ENCODE data around the gene OR6K6. TPM values are rescaled to one million over a fixed set of nuclear protein-coding genes. Genes with fewer than 3 reads are reported as not detected.

The OR6K6 gene
- total RNA-seq, 1 experiment from 2014 or later: not detected

GRCh38 chr1:158728510-158729225, 25.9 kb upstream of the OR6K6 start:
- ChIA-PET POLR2A (ENCODE audit: low non-redundant PET) (no interaction called here), CTCF (no interaction called here)
- Histone ChIP-seq H3K4me1 (ENCODE audit: insufficient read depth, low read length, poor library complexity, severe bottlenecking) (no peaks in the 10 kb centered on the region), H3K9me3 (ENCODE audit: low read depth, low read length, poor library complexity, severe bottlenecking) (no peaks in the 10 kb centered on the region), H3K4me3 (ENCODE audit: low read depth, low read length, poor library complexity, severe bottlenecking) (no peak overlapping the region), H3K27me3 (replicated peaks; ENCODE audit: insufficient read depth, low read depth, low read length, poor library complexity) (peaks cover 42% of the 10 kb centered on the region), H3K27ac (ENCODE audit: low read depth, low read length, poor library complexity, severe bottlenecking) (no peak overlapping the region), H3K36me3 (ENCODE audit: insufficient read depth, low read length, poor library complexity, severe bottlenecking) (no peaks in the 10 kb centered on the region)
- no peak for DNase-seq (ENCODE audit: low spot score)
- no TSS peak for BruUV-seq (replicated peaks)
- intact Hi-C loops (cut with micrococcal nuclease; ENCODE audit: unreplicated experiment): no loop called here
- TF ChIP-seq EZH2 (IDR thresholded peaks at IDR 0.05; ENCODE audit: borderline replicate concordance, low read depth, low read length, poor library complexity, severe bottlenecking): no peak
- TF ChIP-seq CTCF (conservative IDR thresholded peaks at IDR 0.05; ENCODE audit: low read depth, low read length): no peak

GRCh38 chr1:158730453-158730852, 24.1 kb upstream of the OR6K6 start:
- Histone ChIP-seq H3K27ac (ENCODE audit: low read depth, low read length, poor library complexity, severe bottlenecking) (no peak overlapping the region), H3K4me3 (ENCODE audit: low read depth, low read length, poor library complexity, severe bottlenecking) (no peak overlapping the region), H3K27me3 (replicated peaks; ENCODE audit: insufficient read depth, low read depth, low read length, poor library complexity) (peaks cover 41% of the 10 kb centered on the region), H3K4me1 (ENCODE audit: insufficient read depth, low read length, poor library complexity, severe bottlenecking) (no peaks in the 10 kb centered on the region), H3K36me3 (ENCODE audit: insufficient read depth, low read length, poor library complexity, severe bottlenecking) (no peaks in the 10 kb centered on the region), H3K9me3 (ENCODE audit: low read depth, low read length, poor library complexity, severe bottlenecking) (no peaks in the 10 kb centered on the region)
- POLR2A ChIA-PET (ENCODE audit: low non-redundant PET): no interaction called here
- TF ChIP-seq EZH2 (IDR thresholded peaks at IDR 0.05; ENCODE audit: borderline replicate concordance, low read depth, low read length, poor library complexity, severe bottlenecking) (no peak), CTCF (conservative IDR thresholded peaks at IDR 0.05; ENCODE audit: low read depth, low read length) (no peak)
- CTCF ChIA-PET: no interaction called here
- intact Hi-C loops (cut with micrococcal nuclease; ENCODE audit: unreplicated experiment): no loop called here
- DNase-seq (ENCODE audit: low spot score): no peak
- BruUV-seq (replicated peaks): no TSS peak

- POLR2A ChIA-PET (ENCODE audit: low non-redundant PET): no interaction called here
- TF ChIP-seq EZH2 (IDR thresholded peaks at IDR 0.05; ENCODE audit: borderline replicate concordance, low read depth, low read length, poor library complexity, severe bottlenecking): no peak
- Histone ChIP-seq H3K27ac (ENCODE audit: low read depth, low read length, poor library complexity, severe bottlenecking) (no peak overlapping the region), H3K27me3 (replicated peaks; ENCODE audit: insufficient read depth, low read depth, low read length, poor library complexity) (peaks cover 28% of the 10 kb centered on the region), H3K36me3 (ENCODE audit: insufficient read depth, low read length, poor library complexity, severe bottlenecking) (no peaks in the 10 kb centered on the region), H3K4me3 (ENCODE audit: low read depth, low read length, poor library complexity, severe bottlenecking) (no peak overlapping the region), H3K9me3 (ENCODE audit: low read depth, low read length, poor library complexity, severe bottlenecking) (no peaks in the 10 kb centered on the region), H3K4me1 (ENCODE audit: insufficient read depth, low read length, poor library complexity, severe bottlenecking) (no peaks in the 10 kb centered on the region)
- no peak for DNase-seq (ENCODE audit: low spot score)
- intact Hi-C loops (cut with micrococcal nuclease; ENCODE audit: unreplicated experiment): no loop called here
- no TSS peak for BruUV-seq (replicated peaks)
- CTCF ChIA-PET: no interaction called here
Observed at GRCh38 chr1:158731707-158732106, 22.8 kb upstream of the OR6K6 start.

- Histone ChIP-seq H3K27ac (ENCODE audit: low read depth, low read length, poor library complexity, severe bottlenecking) (no peak overlapping the region), H3K4me3 (ENCODE audit: low read depth, low read length, poor library complexity, severe bottlenecking) (no peak overlapping the region), H3K27me3 (replicated peaks; ENCODE audit: insufficient read depth, low read depth, low read length, poor library complexity) (peaks cover 23% of the 10 kb centered on the region), H3K4me1 (ENCODE audit: insufficient read depth, low read length, poor library complexity, severe bottlenecking) (no peaks in the 10 kb centered on the region), H3K36me3 (ENCODE audit: insufficient read depth, low read length, poor library complexity, severe bottlenecking) (no peaks in the 10 kb centered on the region), H3K9me3 (ENCODE audit: low read depth, low read length, poor library complexity, severe bottlenecking) (no peaks in the 10 kb centered on the region)
- CTCF ChIA-PET: no interaction called here
- DNase-seq (ENCODE audit: low spot score): no peak
- intact Hi-C loops (cut with micrococcal nuclease; ENCODE audit: unreplicated experiment): no loop called here
- no TSS peak for BruUV-seq (replicated peaks)
- POLR2A ChIA-PET (ENCODE audit: low non-redundant PET): no interaction called here
- TF ChIP-seq CTCF (conservative IDR thresholded peaks at IDR 0.05; ENCODE audit: low read depth, low read length): no peak
- no peak for TF ChIP-seq EZH2 (IDR thresholded peaks at IDR 0.05; ENCODE audit: borderline replicate concordance, low read depth, low read length, poor library complexity, severe bottlenecking)
Observed at GRCh38 chr1:158732524-158732923, 22.0 kb upstream of the OR6K6 start.
